A549 (cell line): ENCODE results near the gene TC2N. TPM values are rescaled to one million over a fixed set of nuclear protein-coding genes. Genes with fewer than 3 reads are reported as not detected.

Source experiments
- ATAC-seq, 2 experiments: fragments of 200-7000 bp in 1 of 2; fragments of >200 bp in 1 of 2; cut with Nextera tagmentation in 1 of 2; cut with Tn5 transposase in 1 of 2; 3 replicates each; pipeline versions ENCODE4 v1.8.0 to v1.9.1; 2018 to 2020; ENCODE audit warnings: mild to moderate bottlenecking in 1 of 2, moderate library complexity in 1 of 2
- CTCF ChIA-PET: fragments of 300-600 bp; sonication (Branson Sonifier 250); formaldehyde crosslinking; extraction: SDS; loops from one replicate; lab custom pipeline; 2021; ENCODE audit warnings: antibody characterized with exemption, inconsistent platforms; lab: Yijun Ruan, JAX
- POLR2A ChIA-PET: fragments of 350-600 bp; formaldehyde crosslinking; extraction: SDS; loops from one replicate; lab custom pipeline; 2021; ENCODE audit warnings: antibody characterized with exemption, inconsistent platforms; lab: Yijun Ruan, JAX
- DNase-seq, 2 experiments: peaks; one replicate each; pipeline versions ENCODE4 v3.0.0 to v3.0.0-alpha.2; 2011 to 2016; ENCODE audit warnings: low read depth in 1 of 2, low spot score in 1 of 2
- FAIRE-seq: peaks from 2 replicates; lab custom pipeline; 2011; peaks lifted over from hg19 to GRCh38; lab: Jason Lieb, UNC
- H3K27ac ChIP-seq, 2 experiments: fragments of >200 bp; sonication (Bioruptor Twin); formaldehyde crosslinking; 3 replicates each; pipeline ENCODE4 v1.5.1; 2016 to 2017
- H3K4me1 ChIP-seq: fragments of >200 bp; sonication (Bioruptor Twin); formaldehyde crosslinking; 3 replicates; pipeline ENCODE4 v1.6.1; 2016
- H3K4me2 ChIP-seq: fragments of >200 bp; sonication (Bioruptor Twin); formaldehyde crosslinking; 3 replicates; pipeline ENCODE4 v1.6.1; 2016
- H3K4me3 ChIP-seq: fragments of >200 bp; sonication (Bioruptor Twin); formaldehyde crosslinking; 3 replicates; pipeline ENCODE4 v1.5.1; 2016
- H3K9me3 ChIP-seq: fragments of >200 bp; sonication (Bioruptor Twin); formaldehyde crosslinking; 3 replicates; pipeline ENCODE4 v1.6.1; 2016
- CEBPB ChIP-seq, 2 experiments: fragments of >200 bp in 1 of 2; sonication (Bioruptor Twin) in 1 of 2; formaldehyde crosslinking in 1 of 2; IDR thresholded peaks; 2 replicates each; pipeline ENCODE4 v1.6.1; 2012 to 2016
- EHF ChIP-seq: fragments of 250-450 bp; sonication (Bioruptor Pico); IDR thresholded peaks from 2 replicates; pipeline ENCODE4 v1.5.0; 2020; ENCODE audit warnings: mild to moderate bottlenecking
- EHMT2 ChIP-seq: fragments of 200-600 bp; sonication (generic); IDR thresholded peaks from 2 replicates; pipeline ENCODE4 v1.6.1; 2016; ENCODE audit warnings: antibody characterized with exemption, low read depth, mild to moderate bottlenecking, moderate library complexity
- ESRRA ChIP-seq: fragments of 150-350 bp; IDR thresholded peaks from 2 replicates; pipeline ENCODE4 v1.6.1; 2014; ENCODE audit warnings: mild to moderate bottlenecking, low read length, borderline replicate concordance
- FOSB ChIP-seq: fragments of 250-450 bp; sonication (Bioruptor Pico); IDR thresholded peaks from 2 replicates; pipeline ENCODE4 v1.5.0; 2020; ENCODE audit warnings: mild to moderate bottlenecking, moderate library complexity
- FOXS1 ChIP-seq: fragments of 250-450 bp; sonication (Bioruptor Pico); IDR thresholded peaks from 2 replicates; pipeline ENCODE4 v1.5.0; 2020; ENCODE audit warnings: mild to moderate bottlenecking, moderate library complexity
- HDAC2 ChIP-seq: fragments of 200-600 bp; sonication (generic); IDR thresholded peaks from 2 replicates; pipeline ENCODE4 v1.6.1; 2016
- HEYL ChIP-seq: fragments of 250-450 bp; sonication (Bioruptor Pico); IDR thresholded peaks from 2 replicates; pipeline ENCODE4 v1.8.0; 2021; ENCODE audit warnings: mild to moderate bottlenecking, moderate library complexity
- KDM1A ChIP-seq: fragments of 200-600 bp; sonication (generic); IDR thresholded peaks from 2 replicates; pipeline ENCODE4 v1.6.1; 2016; ENCODE audit warnings: low read depth, mild to moderate bottlenecking
- KDM5A ChIP-seq: fragments of 200-600 bp; sonication (generic); IDR thresholded peaks from 2 replicates; pipeline ENCODE4 v1.6.1; 2016; ENCODE audit warnings: antibody characterized with exemption, mild to moderate bottlenecking
- RARB ChIP-seq: fragments of 250-450 bp; sonication (Bioruptor Pico); IDR thresholded peaks from 2 replicates; pipeline ENCODE4 v1.8.0; 2021; ENCODE audit warnings: mild to moderate bottlenecking, moderate library complexity
- ZFP36 ChIP-seq: fragments of 450-650 bp; IDR thresholded peaks from 2 replicates; pipeline ENCODE4 v1.6.1; 2014; ENCODE audit warnings: borderline replicate concordance; ENCODE audit not compliant: partially characterized antibody
- WGBS: methylation state at CpG from one replicate; pipeline ENCODE4 v1.1.6; 2017; ENCODE audit errors: missing lambda C conversion rate; 5-methylcytosine and 5-hydroxymethylcytosine counted together
- polyA plus RNA-seq, 4 experiments: library from polyadenylated mRNA; depleted of rRNA in 3 of 4; stranded (reverse); fragments of >200 nt; fragmentation: RNase III in 1 of 4; extraction: RNeasy Plus Mini Kit Qiagen cat#74134 plus additional on column Dnase treatment in 1 of 4; gene quantifications; 2 replicates in 3 of 4; 3 replicates in 1 of 4; pipeline ENCODE4 v1.2.3, GENCODE V29; 2011 to 2017
- TF ChIP-seq, protein P1 (sequence below): fragments of >200 bp; sonication (Bioruptor Twin); formaldehyde crosslinking; IDR thresholded peaks from 3 replicates; pipeline ENCODE4 v1.5.1; 2016
- TF ChIP-seq, protein P2 (sequence below): fragments of 200-600 bp; sonication (generic); IDR thresholded peaks from 2 replicates; pipeline ENCODE4 v1.6.1; 2016; ENCODE audit warnings: antibody characterized with exemption, mild to moderate bottlenecking, moderate library complexity
- TF ChIP-seq, protein P3 (sequence below): fragments of 450-650 bp; IDR thresholded peaks from 2 replicates; pipeline ENCODE4 v1.6.1; 2014; ENCODE audit warnings: antibody characterized with exemption

The TC2N gene
- polyA plus RNA-seq, 2 of the 4 experiments (the other 2 are of a cell fraction), result 0.43 to 5.5 TPM

DNA sequence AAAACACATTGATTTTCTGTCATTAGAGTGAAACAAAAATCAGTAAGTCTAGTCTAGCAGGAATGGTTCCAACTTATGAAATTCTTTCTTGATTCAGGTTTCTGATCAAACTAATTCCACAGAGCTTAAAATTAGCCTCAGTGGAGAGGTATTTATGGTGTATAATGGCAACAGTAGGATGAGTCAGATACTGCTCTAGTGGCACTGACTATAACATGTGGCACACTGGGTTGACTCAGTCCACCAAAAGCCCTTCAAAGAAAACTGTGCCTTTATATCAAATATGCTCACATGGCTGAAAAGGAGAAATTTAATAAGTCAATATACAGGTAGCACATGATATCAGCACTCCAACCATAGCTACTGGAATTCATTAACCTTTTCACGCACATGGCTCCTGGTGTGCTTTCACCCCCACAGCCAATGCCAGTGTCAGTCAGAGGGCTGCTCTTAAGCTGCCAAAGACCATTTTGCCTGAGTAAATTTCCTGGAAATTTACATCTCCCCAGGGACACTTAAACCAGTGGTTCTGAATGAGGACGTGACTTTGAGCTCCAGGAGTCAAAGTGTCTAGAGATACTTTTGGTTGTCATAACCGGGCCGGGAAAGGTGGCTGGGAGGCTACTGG lies 113.7 kb downstream of the TC2N start (continued):
- TF ChIP-seq, protein P1, sequence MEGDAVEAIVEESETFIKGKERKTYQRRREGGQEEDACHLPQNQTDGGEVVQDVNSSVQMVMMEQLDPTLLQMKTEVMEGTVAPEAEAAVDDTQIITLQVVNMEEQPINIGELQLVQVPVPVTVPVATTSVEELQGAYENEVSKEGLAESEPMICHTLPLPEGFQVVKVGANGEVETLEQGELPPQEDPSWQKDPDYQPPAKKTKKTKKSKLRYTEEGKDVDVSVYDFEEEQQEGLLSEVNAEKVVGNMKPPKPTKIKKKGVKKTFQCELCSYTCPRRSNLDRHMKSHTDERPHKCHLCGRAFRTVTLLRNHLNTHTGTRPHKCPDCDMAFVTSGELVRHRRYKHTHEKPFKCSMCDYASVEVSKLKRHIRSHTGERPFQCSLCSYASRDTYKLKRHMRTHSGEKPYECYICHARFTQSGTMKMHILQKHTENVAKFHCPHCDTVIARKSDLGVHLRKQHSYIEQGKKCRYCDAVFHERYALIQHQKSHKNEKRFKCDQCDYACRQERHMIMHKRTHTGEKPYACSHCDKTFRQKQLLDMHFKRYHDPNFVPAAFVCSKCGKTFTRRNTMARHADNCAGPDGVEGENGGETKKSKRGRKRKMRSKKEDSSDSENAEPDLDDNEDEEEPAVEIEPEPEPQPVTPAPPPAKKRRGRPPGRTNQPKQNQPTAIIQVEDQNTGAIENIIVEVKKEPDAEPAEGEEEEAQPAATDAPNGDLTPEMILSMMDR, result no peak

DNA sequence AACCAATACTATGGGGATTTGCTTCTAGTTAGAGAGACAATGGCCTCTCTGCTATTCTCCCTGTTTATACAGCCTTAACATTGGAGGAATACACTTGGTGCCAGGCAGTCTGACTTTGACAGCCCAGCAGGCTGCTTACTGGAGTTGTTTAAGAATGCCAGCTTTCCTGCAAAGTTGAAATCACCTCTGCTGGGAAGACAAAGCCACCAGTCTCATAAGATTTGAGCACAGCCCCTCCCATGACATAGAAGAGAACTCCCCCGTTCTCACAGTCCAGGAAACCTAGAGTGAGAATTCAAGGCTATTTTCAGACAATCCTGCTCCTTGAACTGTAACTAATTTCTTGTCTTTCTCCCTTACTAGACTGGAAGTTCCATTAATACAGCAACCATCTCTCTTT lies 114.4 kb downstream of the TC2N start:
- no peak overlapping the region for H3K4me3 ChIP-seq
- POLR2A ChIA-PET, result no interaction called here
- ATAC-seq (no peak), DNase-seq (no peak)
- no peak for TF ChIP-seq ESRRA
- TF ChIP-seq RARB (CRISPR knock-in tag), result no peak
- TF ChIP-seq EHMT2, result no peak
- TF ChIP-seq HEYL (CRISPR knock-in tag), result no peak
- TF ChIP-seq, protein P2, sequence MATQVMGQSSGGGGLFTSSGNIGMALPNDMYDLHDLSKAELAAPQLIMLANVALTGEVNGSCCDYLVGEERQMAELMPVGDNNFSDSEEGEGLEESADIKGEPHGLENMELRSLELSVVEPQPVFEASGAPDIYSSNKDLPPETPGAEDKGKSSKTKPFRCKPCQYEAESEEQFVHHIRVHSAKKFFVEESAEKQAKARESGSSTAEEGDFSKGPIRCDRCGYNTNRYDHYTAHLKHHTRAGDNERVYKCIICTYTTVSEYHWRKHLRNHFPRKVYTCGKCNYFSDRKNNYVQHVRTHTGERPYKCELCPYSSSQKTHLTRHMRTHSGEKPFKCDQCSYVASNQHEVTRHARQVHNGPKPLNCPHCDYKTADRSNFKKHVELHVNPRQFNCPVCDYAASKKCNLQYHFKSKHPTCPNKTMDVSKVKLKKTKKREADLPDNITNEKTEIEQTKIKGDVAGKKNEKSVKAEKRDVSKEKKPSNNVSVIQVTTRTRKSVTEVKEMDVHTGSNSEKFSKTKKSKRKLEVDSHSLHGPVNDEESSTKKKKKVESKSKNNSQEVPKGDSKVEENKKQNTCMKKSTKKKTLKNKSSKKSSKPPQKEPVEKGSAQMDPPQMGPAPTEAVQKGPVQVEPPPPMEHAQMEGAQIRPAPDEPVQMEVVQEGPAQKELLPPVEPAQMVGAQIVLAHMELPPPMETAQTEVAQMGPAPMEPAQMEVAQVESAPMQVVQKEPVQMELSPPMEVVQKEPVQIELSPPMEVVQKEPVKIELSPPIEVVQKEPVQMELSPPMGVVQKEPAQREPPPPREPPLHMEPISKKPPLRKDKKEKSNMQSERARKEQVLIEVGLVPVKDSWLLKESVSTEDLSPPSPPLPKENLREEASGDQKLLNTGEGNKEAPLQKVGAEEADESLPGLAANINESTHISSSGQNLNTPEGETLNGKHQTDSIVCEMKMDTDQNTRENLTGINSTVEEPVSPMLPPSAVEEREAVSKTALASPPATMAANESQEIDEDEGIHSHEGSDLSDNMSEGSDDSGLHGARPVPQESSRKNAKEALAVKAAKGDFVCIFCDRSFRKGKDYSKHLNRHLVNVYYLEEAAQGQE, result no peak
- TF ChIP-seq, protein P1, result no peak
- TF ChIP-seq, protein P3, sequence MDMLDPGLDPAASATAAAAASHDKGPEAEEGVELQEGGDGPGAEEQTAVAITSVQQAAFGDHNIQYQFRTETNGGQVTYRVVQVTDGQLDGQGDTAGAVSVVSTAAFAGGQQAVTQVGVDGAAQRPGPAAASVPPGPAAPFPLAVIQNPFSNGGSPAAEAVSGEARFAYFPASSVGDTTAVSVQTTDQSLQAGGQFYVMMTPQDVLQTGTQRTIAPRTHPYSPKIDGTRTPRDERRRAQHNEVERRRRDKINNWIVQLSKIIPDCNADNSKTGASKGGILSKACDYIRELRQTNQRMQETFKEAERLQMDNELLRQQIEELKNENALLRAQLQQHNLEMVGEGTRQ, result no peak
- TF ChIP-seq KDM1A, result no peak
- TF ChIP-seq HDAC2, result no peak
- TF ChIP-seq FOSB (CRISPR knock-in tag), result no peak
- TF ChIP-seq CEBPB (IDR thresholded peaks at IDR 0.05), result no peak
- TF ChIP-seq FOXS1 (CRISPR knock-in tag), result no peak
- TF ChIP-seq KDM5A, result no peak
- no peak for TF ChIP-seq ZFP36
- no peak for TF ChIP-seq EHF (CRISPR knock-in tag)
- TF ChIP-seq, all 56 proteins: peak for 0
- H3K4me2 ChIP-seq, result no peak overlapping the region
- H3K27ac ChIP-seq, result no peak overlapping the region
- H3K4me1 ChIP-seq, result peaks cover 20% of the 10 kb centered on the region
- CTCF ChIA-PET, result interaction anchor here (0.7 kb wide), 1 partner anchor 9 kb away, joined by 3 read pairs; no protein-coding TSS in a partner anchor
- H3K9me3 ChIP-seq, result peaks cover 14% of the 10 kb centered on the region; the same call in 2 of the 3 replicates
- 24% methylated on average over 1 of the region's 1 CpG for WGBS
- FAIRE-seq, result no peak
